HS-5 (cell line): ENCODE results near the gene RIMBP2.

Experiments
- DNase-seq: peaks from one replicate; pipeline ENCODE4 v3.0.0-alpha.2; 2012; ENCODE audit warnings: low read depth

RIMBP2 gene

GRCh38 chr12:130419116-130419515, 297.0 kb downstream of the RIMBP2 start:
- no peak for DNase-seq

GRCh38 chr12:130418251-130418650, 297.8 kb downstream of the RIMBP2 start:
- DNase-seq: no peak

GRCh38 chr12:130414381-130414780, 301.7 kb downstream of the RIMBP2 start:
- no peak for DNase-seq

GRCh38 chr12:130413909-130414308, 302.2 kb downstream of the RIMBP2 start:
- no peak for DNase-seq

GRCh38 chr12:130412384-130412783, 303.7 kb downstream of the RIMBP2 start:
- DNase-seq: no peak

- DNase-seq: no peak
Measured at GRCh38 chr12:130405332-130405731, 310.8 kb downstream of the RIMBP2 start.

- DNase-seq: no peak
Measured at GRCh38 chr12:130401703-130402102, 314.4 kb downstream of the RIMBP2 start.

- DNase-seq: no peak
Measured at GRCh38 chr12:130398100-130398848, 317.8 kb downstream of the RIMBP2 start.

GRCh38 chr12:130396667-130397066, 319.4 kb downstream of the RIMBP2 start:
- DNase-seq: no peak

- no peak for DNase-seq
Measured at GRCh38 chr12:130394906-130395305, 321.2 kb downstream of the RIMBP2 start.

GRCh38 chr12:130391186-130391585, 324.9 kb downstream of the RIMBP2 start:
- DNase-seq: no peak

GRCh38 chr12:130385193-130385592, 330.9 kb downstream of the RIMBP2 start:
- no peak for DNase-seq

- no peak for DNase-seq
Measured at GRCh38 chr12:130384234-130384633, 331.9 kb downstream of the RIMBP2 start.

GRCh38 chr12:130382818-130383217, 333.3 kb downstream of the RIMBP2 start:
- no peak for DNase-seq

GRCh38 chr12:130375296-130376287, 340.5 kb downstream of the RIMBP2 start:
- DNase-seq: no peak

GRCh38 chr12:130374083-130374482, 342.0 kb downstream of the RIMBP2 start:
- DNase-seq: no peak

GRCh38 chr12:130372936-130373335, 343.2 kb downstream of the RIMBP2 start:
- DNase-seq: no peak

- DNase-seq: no peak
Measured at GRCh38 chr12:130371296-130371695, 344.8 kb downstream of the RIMBP2 start.

- no peak for DNase-seq
Measured at GRCh38 chr12:130369816-130370215, 346.3 kb downstream of the RIMBP2 start.

GRCh38 chr12:130367523-130367922, 348.6 kb downstream of the RIMBP2 start:
- no peak for DNase-seq

GRCh38 chr12:130367003-130367402, 349.1 kb downstream of the RIMBP2 start:
- no peak for DNase-seq

GRCh38 chr12:130366159-130366558, 349.9 kb downstream of the RIMBP2 start:
- DNase-seq: no peak

- DNase-seq: no peak
Measured at GRCh38 chr12:130364578-130364977, 351.5 kb downstream of the RIMBP2 start.
